GM12864 (cell line): Measurements from ENCODE around the gene EPHA3.
"Not testable (repeated sequence)": the region's sequence is repeated elsewhere in the genome, so short reads cannot be mapped to it uniquely, and the experiment has no call there.

ENCODE experiments used
- DNase-seq: peaks from one replicate; pipeline ENCODE4 v3.0.0-alpha.2; 2011; ENCODE audit warnings: low read depth
- H3K4me3 ChIP-seq: 2 replicates; pipeline ENCODE4 v1.5.1; 2011; ENCODE audit warnings: mild to moderate bottlenecking, low read depth, low read length, control low read depth
- TF ChIP-seq, protein P1 (sequence below): IDR thresholded peaks from 2 replicates; pipeline ENCODE4 v1.5.1; 2011; ENCODE audit warnings: low read depth, mild to moderate bottlenecking, moderate library complexity, low read length, control low read depth, inconsistent platforms; ENCODE audit errors: missing control alignments

Gene EPHA3

DNA sequence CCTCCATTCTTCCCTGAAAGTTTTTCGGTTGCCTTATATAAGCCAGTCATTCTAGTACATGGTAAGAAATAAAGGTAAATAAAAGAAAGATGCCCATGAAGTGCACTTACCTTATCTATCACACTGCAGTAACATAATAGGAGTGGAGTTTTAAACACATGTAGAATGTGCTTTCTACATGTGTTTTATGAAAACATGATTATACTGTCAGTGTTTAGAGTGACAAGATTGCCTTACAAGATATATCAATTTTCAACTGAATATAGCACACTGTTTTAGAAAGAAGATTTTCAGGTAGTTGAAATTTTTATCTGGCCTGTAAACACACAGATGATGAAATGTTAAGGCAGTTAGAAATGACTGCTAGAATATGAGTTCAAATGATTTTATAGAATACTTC is 219.6 kb downstream of the EPHA3 start:
- H3K4me3 ChIP-seq, result no peak overlapping the region
- no peak for DNase-seq
- TF ChIP-seq, protein P1, sequence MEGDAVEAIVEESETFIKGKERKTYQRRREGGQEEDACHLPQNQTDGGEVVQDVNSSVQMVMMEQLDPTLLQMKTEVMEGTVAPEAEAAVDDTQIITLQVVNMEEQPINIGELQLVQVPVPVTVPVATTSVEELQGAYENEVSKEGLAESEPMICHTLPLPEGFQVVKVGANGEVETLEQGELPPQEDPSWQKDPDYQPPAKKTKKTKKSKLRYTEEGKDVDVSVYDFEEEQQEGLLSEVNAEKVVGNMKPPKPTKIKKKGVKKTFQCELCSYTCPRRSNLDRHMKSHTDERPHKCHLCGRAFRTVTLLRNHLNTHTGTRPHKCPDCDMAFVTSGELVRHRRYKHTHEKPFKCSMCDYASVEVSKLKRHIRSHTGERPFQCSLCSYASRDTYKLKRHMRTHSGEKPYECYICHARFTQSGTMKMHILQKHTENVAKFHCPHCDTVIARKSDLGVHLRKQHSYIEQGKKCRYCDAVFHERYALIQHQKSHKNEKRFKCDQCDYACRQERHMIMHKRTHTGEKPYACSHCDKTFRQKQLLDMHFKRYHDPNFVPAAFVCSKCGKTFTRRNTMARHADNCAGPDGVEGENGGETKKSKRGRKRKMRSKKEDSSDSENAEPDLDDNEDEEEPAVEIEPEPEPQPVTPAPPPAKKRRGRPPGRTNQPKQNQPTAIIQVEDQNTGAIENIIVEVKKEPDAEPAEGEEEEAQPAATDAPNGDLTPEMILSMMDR, result no peak

DNA sequence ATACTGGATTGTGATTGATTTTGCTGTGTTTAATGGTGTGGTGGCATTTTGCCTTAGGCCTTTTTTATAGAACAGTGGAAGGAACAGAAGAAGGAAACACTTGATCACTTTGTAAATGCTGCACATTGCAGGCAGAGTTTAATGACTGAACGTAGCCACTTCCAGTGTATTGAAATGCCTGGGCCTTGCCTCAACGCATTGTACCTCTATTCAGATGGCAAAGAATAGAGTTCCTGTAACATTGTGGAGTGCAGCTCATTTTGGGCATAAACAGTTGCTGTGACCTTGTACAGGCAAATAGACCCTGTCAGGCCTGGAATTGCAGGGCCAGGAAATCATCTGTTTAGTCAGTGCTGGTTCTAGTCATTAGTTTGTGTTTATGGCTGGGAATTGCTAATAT is 225.0 kb downstream of the EPHA3 start:
- no peak for DNase-seq
- no peak overlapping the region for H3K4me3 ChIP-seq

DNA sequence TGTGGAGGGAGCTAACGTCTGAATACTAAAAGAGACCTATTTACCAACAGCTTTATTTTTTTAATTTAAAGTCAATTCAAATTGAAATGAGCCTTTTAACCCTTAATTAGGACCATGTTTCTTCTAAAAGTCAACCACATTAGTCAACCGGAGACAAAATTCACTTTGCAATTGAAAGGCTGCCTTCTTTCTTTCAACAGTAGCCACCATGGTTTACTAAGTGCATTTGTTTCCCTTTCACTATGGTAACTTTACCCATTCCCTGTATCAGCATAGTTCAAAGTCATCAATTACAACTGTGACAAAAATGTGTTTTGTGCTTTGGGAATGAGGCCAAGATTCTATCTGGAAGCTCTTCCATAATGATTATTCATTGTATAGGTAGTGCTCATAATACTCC is 225.4 kb downstream of the EPHA3 start:
- no peak for DNase-seq
- TF ChIP-seq, protein P1, result no peak
- H3K4me3 ChIP-seq, result no peak overlapping the region

More for the DNA sequence above, 225.0 kb downstream of the EPHA3 start:
- TF ChIP-seq, protein P1, result no peak

DNA sequence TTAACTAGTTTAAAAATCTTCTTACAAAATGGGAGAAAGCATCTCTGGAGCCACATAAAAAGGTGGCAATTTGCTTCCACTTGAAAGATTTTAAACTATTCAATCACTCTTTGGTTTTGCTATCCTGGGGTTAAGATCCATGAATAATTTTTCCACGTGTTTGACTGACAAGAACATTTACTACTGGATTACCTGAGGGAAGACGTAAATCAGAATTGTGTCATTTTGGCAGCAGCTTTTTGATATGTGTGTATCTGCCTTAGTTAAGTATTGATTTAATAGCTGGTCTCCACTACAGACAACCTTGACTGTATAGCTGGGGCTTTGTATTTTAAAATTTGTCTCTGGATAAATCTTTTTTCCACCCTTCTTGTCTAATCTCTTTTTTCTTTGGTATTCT is 228.3 kb downstream of the EPHA3 start:
- H3K4me3 ChIP-seq, result no peak overlapping the region
- TF ChIP-seq, protein P1, result no peak
- no peak for DNase-seq

DNA sequence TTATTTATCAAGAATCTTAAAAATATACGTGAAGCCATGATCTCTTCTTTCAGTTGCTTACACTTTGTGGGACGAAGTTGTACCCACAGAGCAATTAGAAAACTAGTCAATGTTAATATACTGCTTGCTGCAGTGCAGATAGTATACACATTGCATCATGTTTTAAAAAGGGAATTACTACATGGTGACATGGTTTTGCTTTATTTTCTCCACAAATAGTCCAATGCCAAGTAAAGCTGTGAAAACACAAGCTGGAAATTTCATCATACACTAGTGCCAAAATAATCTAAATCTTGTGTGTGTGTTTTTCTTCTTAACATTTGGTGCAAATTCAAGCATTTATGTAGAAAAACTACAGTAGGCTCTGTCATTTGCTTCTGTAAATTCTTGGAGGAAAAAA is 233.0 kb downstream of the EPHA3 start:
- no peak overlapping the region for H3K4me3 ChIP-seq
- no peak for DNase-seq
- TF ChIP-seq, protein P1, result no peak

DNA sequence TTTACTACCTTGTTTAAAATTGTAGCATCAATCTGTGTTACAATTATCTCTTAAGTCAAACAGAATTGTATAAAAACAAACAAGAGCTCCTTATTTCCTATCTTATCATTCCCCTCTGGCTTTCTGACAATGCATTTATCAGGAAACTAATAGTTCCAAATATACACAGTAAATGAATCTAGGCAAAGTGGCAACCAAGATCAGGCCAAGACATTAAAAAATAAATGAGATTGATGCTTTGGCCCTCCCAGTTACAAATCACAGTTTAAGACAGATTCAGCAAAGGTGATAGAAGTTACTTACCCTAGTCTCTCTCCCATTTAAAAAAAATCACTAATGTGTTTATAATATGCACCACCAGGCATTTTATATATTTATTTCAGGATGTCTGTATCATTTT is 236.7 kb downstream of the EPHA3 start:
- TF ChIP-seq, protein P1, result no peak
- H3K4me3 ChIP-seq, result no peak overlapping the region
- no peak for DNase-seq

DNA sequence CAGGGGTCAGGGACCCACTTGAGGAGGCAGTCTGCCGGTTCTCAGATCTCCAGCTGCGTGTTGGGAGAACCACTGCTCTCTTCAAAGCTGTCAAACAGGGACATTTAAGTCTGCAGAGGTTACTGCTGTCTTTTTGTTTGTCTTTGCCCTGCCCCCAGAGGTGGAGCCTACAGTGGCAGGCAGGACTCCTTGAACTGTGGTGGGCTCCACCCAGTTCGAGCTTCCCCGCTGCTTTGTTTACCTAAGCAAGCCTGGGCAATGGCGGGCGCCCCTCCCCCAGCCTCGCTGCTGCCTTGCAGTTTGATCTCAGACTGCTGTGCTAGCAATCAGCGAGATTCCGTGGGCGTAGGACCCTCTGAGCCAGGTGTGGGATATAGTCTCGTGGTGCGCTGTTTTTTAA is 243.5 kb downstream of the EPHA3 start:
- not testable (repeated sequence) for DNase-seq, H3K4me3 ChIP-seq

DNA sequence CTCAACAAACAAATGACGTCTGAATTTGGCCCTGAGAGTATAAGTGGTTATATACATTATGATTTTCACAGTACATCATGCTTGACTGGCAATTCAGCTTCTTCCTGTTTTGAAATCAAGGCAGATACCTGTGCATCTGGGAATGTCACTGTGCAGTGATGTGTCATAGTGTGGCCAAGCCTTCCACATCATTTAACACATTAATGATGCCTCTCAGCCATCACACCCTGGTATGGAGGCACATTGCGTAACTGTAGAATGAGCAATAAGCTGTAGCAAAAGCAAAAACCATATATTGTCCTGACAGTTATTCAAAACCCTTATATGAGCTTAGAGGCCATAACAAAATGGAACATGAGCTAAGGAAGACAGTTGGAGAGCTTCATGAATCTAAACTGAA is 246.0 kb downstream of the EPHA3 start:
- H3K4me3 ChIP-seq, result no peak overlapping the region
- no peak for DNase-seq
- TF ChIP-seq, protein P1, result no peak
